Upper lobe of left lung (tissue), 4 donors: ENCODE data around the gene SORCS3.

Experiments used
- CTCF ChIP-seq, 6 experiments: fragments of 450-650 bp in 4 of 6; fragments of 200-600 bp in 2 of 6; sonication (generic) in 2 of 6; IDR thresholded peaks; one replicate each; pipeline ENCODE4 v1.5.1; 2016 to 2019; ENCODE audit warnings: antibody characterized with exemption in 6 of 6
- EP300 ChIP-seq, 4 donors: sonication (generic); formaldehyde crosslinking; IDR thresholded peaks; one replicate each; pipeline ENCODE4 v1.5.1; 2017; ENCODE audit warnings: antibody characterized with exemption in 4 of 4, control low read depth in 2 of 4
- POLR2A ChIP-seq, 4 donors: fragments of 450-650 bp; IDR thresholded peaks; one replicate each; pipeline ENCODE4 v1.5.1; 2016 to 2017; ENCODE audit warnings: antibody characterized with exemption in 4 of 4, mild to moderate bottlenecking in 2 of 4
- POLR2AphosphoS5 ChIP-seq, 2 donors: sonication (generic); formaldehyde crosslinking; IDR thresholded peaks; one replicate each; pipeline ENCODE4 v1.5.1; 2017; ENCODE audit warnings: antibody characterized with exemption in 2 of 2

DNA sequence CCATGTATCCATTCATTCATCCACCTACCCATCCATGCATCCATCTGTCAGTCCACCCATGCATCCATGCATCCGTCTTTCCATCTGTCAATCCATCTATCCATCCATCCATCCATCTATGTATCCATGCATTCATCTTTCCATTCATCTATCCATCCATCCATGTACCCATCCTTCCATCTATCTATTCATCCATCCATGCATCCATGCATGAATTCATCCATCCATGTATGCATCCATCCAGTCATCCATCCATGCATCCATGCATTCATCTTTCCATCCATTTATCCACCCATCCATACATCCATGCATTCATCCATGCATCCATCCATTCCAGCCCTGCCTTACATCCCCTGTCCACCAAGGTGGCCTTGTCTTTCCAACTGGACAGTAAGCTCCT lies 45.7 kb downstream of the SORCS3 start:
- TF ChIP-seq CTCF (IDR thresholded peaks at IDR 0.05) (no peak), EP300 (IDR thresholded peaks at IDR 0.05) (no peak), POLR2A (IDR thresholded peaks at IDR 0.05) (no peak), POLR2AphosphoS5 (IDR thresholded peaks at IDR 0.05) (no peak)
